Bronchial epithelial cell (primary cell): ENCODE data around the gene DZIP1. TPM values are rescaled to one million over a fixed set of nuclear protein-coding genes. Genes with fewer than 3 reads are reported as not detected.

Experiments
- DNase-seq: peaks from one replicate; pipeline ENCODE4 v3.0.0-alpha.2; 2010; ENCODE audit warnings: low read depth
- FAIRE-seq: peaks from 2 replicates; lab custom pipeline; 2011; peaks lifted over from hg19 to GRCh38; lab: Jason Lieb, UNC
- H3K27me3 ChIP-seq: 2 replicates; pipeline ENCODE4 v1.5.1; 2011; ENCODE audit warnings: low read length; ENCODE audit not compliant: control insufficient read depth, insufficient read depth
- H3K36me3 ChIP-seq: 2 replicates; pipeline ENCODE4 v1.5.1; 2011; ENCODE audit warnings: low read length; ENCODE audit not compliant: control insufficient read depth, insufficient read depth
- H3K4me3 ChIP-seq: 2 replicates; pipeline ENCODE4 v1.5.1; 2011; ENCODE audit warnings: mild to moderate bottlenecking, low read depth, low read length, control low read depth
- total RNA-seq: library from RNA; depleted of rRNA; stranded (reverse); fragments of >200 nt; gene quantifications from 2 replicates; pipeline ENCODE4 v1.2.1, GENCODE V29; 2014
- TF ChIP-seq, protein P1 (sequence below): IDR thresholded peaks from 2 replicates; pipeline ENCODE4 v1.5.1; 2011; ENCODE audit warnings: mild to moderate bottlenecking, moderate library complexity, low read length, control low read depth, inconsistent platforms; ENCODE audit not compliant: insufficient read depth, severe bottlenecking

The DZIP1 gene
- total RNA-seq, 1 donor from 2014 or later: 0.79 TPM

DNA sequence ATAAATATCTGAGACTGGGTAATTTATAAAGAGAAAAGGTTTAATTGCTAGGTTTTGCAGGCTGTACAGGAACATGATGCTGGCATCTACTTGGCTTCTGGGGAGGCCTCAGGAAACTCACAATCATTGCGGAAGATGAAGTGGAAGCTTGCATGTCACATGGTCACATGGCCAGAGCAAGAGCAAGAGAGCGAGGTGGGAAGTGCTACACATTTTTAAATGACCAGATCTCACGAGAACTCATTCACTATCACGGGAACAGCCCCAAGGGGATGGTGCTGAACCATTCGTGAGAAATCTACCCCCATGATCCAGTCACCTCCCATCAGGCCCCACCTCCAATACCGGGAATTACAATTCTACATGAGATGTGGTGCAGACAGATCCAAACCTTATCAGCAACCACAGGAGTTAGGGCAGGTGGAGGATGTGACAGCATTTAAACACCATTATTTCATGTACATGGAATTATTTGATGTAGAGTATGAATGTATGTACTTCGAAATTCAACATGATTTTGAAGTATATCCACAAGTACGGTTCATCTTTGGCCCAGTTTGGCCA is 102.5 kb downstream of the DZIP1 start:
- peaks cover 4% of the 10 kb centered on the region for H3K27me3 ChIP-seq
- H3K36me3 ChIP-seq: no peaks in the 10 kb centered on the region
- no peak overlapping the region for H3K4me3 ChIP-seq
- FAIRE-seq (no peak), DNase-seq (no peak)
- TF ChIP-seq, protein P1, sequence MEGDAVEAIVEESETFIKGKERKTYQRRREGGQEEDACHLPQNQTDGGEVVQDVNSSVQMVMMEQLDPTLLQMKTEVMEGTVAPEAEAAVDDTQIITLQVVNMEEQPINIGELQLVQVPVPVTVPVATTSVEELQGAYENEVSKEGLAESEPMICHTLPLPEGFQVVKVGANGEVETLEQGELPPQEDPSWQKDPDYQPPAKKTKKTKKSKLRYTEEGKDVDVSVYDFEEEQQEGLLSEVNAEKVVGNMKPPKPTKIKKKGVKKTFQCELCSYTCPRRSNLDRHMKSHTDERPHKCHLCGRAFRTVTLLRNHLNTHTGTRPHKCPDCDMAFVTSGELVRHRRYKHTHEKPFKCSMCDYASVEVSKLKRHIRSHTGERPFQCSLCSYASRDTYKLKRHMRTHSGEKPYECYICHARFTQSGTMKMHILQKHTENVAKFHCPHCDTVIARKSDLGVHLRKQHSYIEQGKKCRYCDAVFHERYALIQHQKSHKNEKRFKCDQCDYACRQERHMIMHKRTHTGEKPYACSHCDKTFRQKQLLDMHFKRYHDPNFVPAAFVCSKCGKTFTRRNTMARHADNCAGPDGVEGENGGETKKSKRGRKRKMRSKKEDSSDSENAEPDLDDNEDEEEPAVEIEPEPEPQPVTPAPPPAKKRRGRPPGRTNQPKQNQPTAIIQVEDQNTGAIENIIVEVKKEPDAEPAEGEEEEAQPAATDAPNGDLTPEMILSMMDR: no peak

- no peaks in the 10 kb centered on the region for H3K36me3 ChIP-seq
- TF ChIP-seq, protein P1: no peak
- DNase-seq (no peak), FAIRE-seq (no peak)
- no peak overlapping the region for H3K4me3 ChIP-seq
- no peaks in the 10 kb centered on the region for H3K27me3 ChIP-seq
Measured at GRCh38 chr13:95541308-95541707, 103.2 kb downstream of the DZIP1 start.

- no peak overlapping the region for H3K4me3 ChIP-seq
- no peak for FAIRE-seq
- no peaks in the 10 kb centered on the region for H3K36me3 ChIP-seq
Measured at GRCh38 chr13:95540888-95541287, 103.6 kb downstream of the DZIP1 start.

GRCh38 chr13:95536632-95537241 is 107.8 kb downstream of the DZIP1 start:
- TF ChIP-seq, protein P1: peak; percentile 1
- Histone ChIP-seq H3K4me3 (no peak overlapping the region), H3K36me3 (no peaks in the 10 kb centered on the region), H3K27me3 (no peaks in the 10 kb centered on the region)
- FAIRE-seq (no peak), DNase-seq (peak; percentile 44)

More at GRCh38 chr13:95540888-95541287, 103.6 kb downstream of the DZIP1 start:
- no peaks in the 10 kb centered on the region for H3K27me3 ChIP-seq
- TF ChIP-seq, protein P1: no peak
- no peak for DNase-seq

- H3K27me3 ChIP-seq: no peaks in the 10 kb centered on the region
- peak; percentile 64 for FAIRE-seq
- TF ChIP-seq, protein P1: no peak
- no peak overlapping the region for H3K4me3 ChIP-seq
- DNase-seq: peak; percentile 99
- H3K36me3 ChIP-seq: no peaks in the 10 kb centered on the region
Measured at GRCh38 chr13:95535243-95535642, 109.3 kb downstream of the DZIP1 start.
